H9 (cell line): ENCODE data around the gene PDE7B. TPM values are rescaled to one million over a fixed set of nuclear protein-coding genes. Genes with fewer than 3 reads are reported as not detected.

ENCODE experiments used
- DNase-seq: peaks from one replicate; pipeline ENCODE4 v3.0.0-alpha.2; 2017
- H2AFZ ChIP-seq: one replicate; pipeline ENCODE4 v1.6.1; 2013; ENCODE audit warnings: mild to moderate bottlenecking, low read length, control low read depth, moderate library complexity
- H2AK5ac ChIP-seq: 2 replicates; pipeline ENCODE4 v1.6.1; 2013; ENCODE audit warnings: low read length, control low read depth, mixed read lengths; ENCODE audit not compliant: insufficient read length
- H2BK120ac ChIP-seq: one replicate; pipeline ENCODE4 v1.6.1; 2013; ENCODE audit warnings: low read depth, mild to moderate bottlenecking, low read length, control low read depth, inconsistent platforms; ENCODE audit not compliant: poor library complexity, severe bottlenecking
- H2BK12ac ChIP-seq: 2 replicates; pipeline ENCODE4 v1.6.1; 2013; ENCODE audit warnings: low read length, control low read depth, mixed read lengths, low read depth; ENCODE audit not compliant: insufficient read length
- H2BK15ac ChIP-seq: 2 replicates; pipeline ENCODE4 v1.6.1; 2013; ENCODE audit warnings: low read depth, low read length, control low read depth
- H2BK20ac ChIP-seq: one replicate; pipeline ENCODE4 v1.6.1; 2013; ENCODE audit warnings: low read depth, mild to moderate bottlenecking, low read length, control low read depth, inconsistent platforms; ENCODE audit not compliant: poor library complexity, severe bottlenecking
- H2BK5ac ChIP-seq: 2 replicates; pipeline ENCODE4 v1.6.1; 2013; ENCODE audit warnings: low read length, control low read depth, mixed read lengths; ENCODE audit not compliant: insufficient read length
- H3K14ac ChIP-seq: 2 replicates; pipeline ENCODE4 v1.6.1; 2013; ENCODE audit warnings: low read length, control low read depth; ENCODE audit not compliant: insufficient read depth
- H3K18ac ChIP-seq: 2 replicates; pipeline ENCODE4 v1.6.1; 2013; ENCODE audit warnings: low read depth, mild to moderate bottlenecking, mixed read lengths, low read length, control low read depth; ENCODE audit not compliant: insufficient read length
- H3K23ac ChIP-seq: 2 replicates; pipeline ENCODE4 v1.6.1; 2013; ENCODE audit warnings: low read length, control low read depth, mixed read lengths, low read depth; ENCODE audit not compliant: insufficient read length
- H3K23me2 ChIP-seq: 2 replicates; pipeline ENCODE4 v1.6.1; 2013; ENCODE audit warnings: low read depth, mild to moderate bottlenecking, mixed read lengths, low read length, control low read depth; ENCODE audit not compliant: insufficient read length, poor library complexity, severe bottlenecking
- H3K27ac ChIP-seq: 2 replicates; pipeline ENCODE4 v1.5.1; 2013; ENCODE audit warnings: low read length, control low read depth, mixed read lengths, low read depth; ENCODE audit not compliant: insufficient read length
- H3K27me3 ChIP-seq: 2 replicates; pipeline ENCODE4 v1.6.1; 2013; ENCODE audit warnings: low read length, control low read depth, inconsistent platforms; ENCODE audit not compliant: insufficient read depth
- H3K4ac ChIP-seq: 2 replicates; pipeline ENCODE4 v1.6.1; 2013; ENCODE audit warnings: low read depth, mild to moderate bottlenecking, control low read depth, inconsistent platforms, low read length, moderate library complexity
- H3K4me1 ChIP-seq: 2 replicates; pipeline ENCODE4 v1.6.1; 2013; ENCODE audit warnings: low read length, control low read depth, inconsistent platforms; ENCODE audit not compliant: insufficient read depth
- H3K4me2 ChIP-seq: 2 replicates; pipeline ENCODE4 v1.6.1; 2013; ENCODE audit warnings: low read length, control low read depth, mixed read lengths; ENCODE audit not compliant: insufficient read length, insufficient read depth
- H3K56ac ChIP-seq: 2 replicates; pipeline ENCODE4 v1.6.1; 2013; ENCODE audit warnings: low read depth, mild to moderate bottlenecking, mixed read lengths, low read length, control low read depth; ENCODE audit not compliant: insufficient read length
- H3K79me1 ChIP-seq: 2 replicates; pipeline ENCODE4 v1.6.1; 2013; ENCODE audit warnings: low read depth, mild to moderate bottlenecking, moderate library complexity, low read length, control low read depth, inconsistent platforms; ENCODE audit not compliant: insufficient read depth, poor library complexity, severe bottlenecking
- H3K79me2 ChIP-seq: 2 replicates; pipeline ENCODE4 v1.6.1; 2013; ENCODE audit warnings: low read length, control low read depth, inconsistent platforms; ENCODE audit not compliant: insufficient read depth
- H3K9ac ChIP-seq: 2 replicates; pipeline ENCODE4 v1.6.1; 2013; ENCODE audit warnings: low read length, control low read depth, mixed read lengths; ENCODE audit not compliant: insufficient read length; ENCODE audit errors: extremely low read depth
- H3K9me3 ChIP-seq: one replicate; pipeline ENCODE4 v1.6.1; 2013; ENCODE audit warnings: low read depth, low read length, inconsistent platforms; ENCODE audit not compliant: control insufficient read depth
- H3T11ph ChIP-seq: one replicate; pipeline ENCODE4 v1.6.1; 2013; ENCODE audit warnings: mild to moderate bottlenecking, low read length, control low read depth, inconsistent platforms
- H4K20me1 ChIP-seq: one replicate; pipeline ENCODE4 v1.6.1; 2013; ENCODE audit not compliant: control insufficient read depth, insufficient read length, insufficient read depth
- H4K5ac ChIP-seq: 2 replicates; pipeline ENCODE4 v1.6.1; 2013; ENCODE audit warnings: low read depth, mild to moderate bottlenecking, mixed read lengths, low read length, control low read depth; ENCODE audit not compliant: insufficient read length
- H4K8ac ChIP-seq: replicated peaks from 2 replicates; pipeline ENCODE4 v1.6.1; 2013; ENCODE audit warnings: low read length, control low read depth, mixed read lengths, low read depth; ENCODE audit not compliant: insufficient read length
- H4K91ac ChIP-seq: 2 replicates; pipeline ENCODE4 v1.6.1; 2013; ENCODE audit warnings: low read depth, mild to moderate bottlenecking, moderate library complexity, mixed read lengths, low read length, control low read depth; ENCODE audit not compliant: insufficient read length
- H3K27ac Mint-ChIP-seq, 3 experiments: 2 replicates in 2 of 3; 3 replicates in 1 of 3; pipeline ENCODE4 v1.8.0; 2020 to 2021; ENCODE audit warnings: mixed read lengths in 3 of 3, mild to moderate bottlenecking in 1 of 3, moderate library complexity in 1 of 3
- H3K27me3 Mint-ChIP-seq: 2 replicates; pipeline ENCODE4 v1.8.0; 2021; ENCODE audit warnings: low read depth, mild to moderate bottlenecking, moderate library complexity, mixed read lengths
- H3K36me3 Mint-ChIP-seq, 3 experiments: 2 replicates in 2 of 3; 3 replicates in 1 of 3; pipeline ENCODE4 v1.8.0; 2020 to 2021; ENCODE audit warnings: low read depth in 3 of 3, mixed read lengths in 3 of 3; ENCODE audit not compliant: insufficient read depth in 1 of 3
- H3K4me1 Mint-ChIP-seq, 2 experiments: 2 replicates each; pipeline ENCODE4 v1.8.0; 2020; ENCODE audit warnings: mixed read lengths in 2 of 2
- H3K4me3 Mint-ChIP-seq, 2 experiments: 2 replicates in 1 of 2; 3 replicates in 1 of 2; pipeline ENCODE4 v1.8.0; 2020 to 2021; ENCODE audit warnings: mild to moderate bottlenecking in 2 of 2, mixed read lengths in 2 of 2, moderate library complexity in 1 of 2
- H3K9me3 Mint-ChIP-seq, 2 experiments: 2 replicates in 1 of 2; 3 replicates in 1 of 2; pipeline ENCODE4 v1.8.0; 2020; ENCODE audit warnings: mild to moderate bottlenecking in 2 of 2, mixed read lengths in 2 of 2, moderate library complexity in 1 of 2
- total RNA-seq: library from RNA; stranded (reverse); gene quantifications from 2 replicates; pipeline ENCODE4 v1.2.1, GENCODE V29; 2021
- TF ChIP-seq, protein P1 (sequence below): fragments of 200-600 bp; sonication (generic); conservative IDR thresholded peaks from 3 replicates; pipeline ENCODE4 v1.8.0; 2021; ENCODE audit warnings: antibody characterized with exemption, mild to moderate bottlenecking

PDE7B gene
- total RNA-seq, 1 experiment from 2014 or later = not detected

DNA sequence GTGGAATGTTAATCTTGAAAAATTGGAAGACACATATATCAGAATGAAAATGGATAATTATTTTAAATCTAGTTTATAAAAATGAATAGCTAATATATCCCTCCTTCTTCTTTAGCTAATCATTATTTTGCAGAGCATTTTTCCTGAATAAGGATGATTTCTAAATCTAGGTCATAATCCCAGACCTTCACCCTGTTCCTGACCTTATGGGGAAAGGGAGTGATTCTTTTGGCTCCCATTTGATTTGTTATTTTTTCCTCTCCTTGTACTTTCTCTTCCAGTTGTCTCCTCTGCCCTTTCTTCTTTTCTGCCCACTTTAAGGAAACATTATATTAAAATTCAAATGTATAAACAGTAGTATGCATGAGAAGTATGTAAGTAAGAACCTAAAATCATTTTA lies 208.6 kb downstream of the PDE7B start:
- H3T11ph ChIP-seq = no peak overlapping the region
- no peak overlapping the region for H4K5ac ChIP-seq
- H3K4me2 ChIP-seq = no peak overlapping the region
- H2BK15ac ChIP-seq = no peak overlapping the region
- no peak overlapping the region for H2BK5ac ChIP-seq
- H3K4me3 Mint-ChIP-seq = no peak overlapping the region
- H3K14ac ChIP-seq = no peak overlapping the region
- H3K27ac ChIP-seq = no peak overlapping the region
- H2BK120ac ChIP-seq = no peak overlapping the region
- H2AFZ ChIP-seq = no peak overlapping the region
- H4K20me1 ChIP-seq = no peaks in the 10 kb centered on the region
- no peaks in the 10 kb centered on the region for H3K9me3 ChIP-seq
- H4K8ac ChIP-seq = no peak overlapping the region
- H3K9me3 Mint-ChIP-seq = no peaks in the 10 kb centered on the region; a peak in 1 of 5 replicates
- peaks cover 2% of the 10 kb centered on the region in 2 experiments; a peak in 1 of 4 replicates for H3K4me1 Mint-ChIP-seq
- no peak overlapping the region for H3K9ac ChIP-seq
- TF ChIP-seq, protein P1, sequence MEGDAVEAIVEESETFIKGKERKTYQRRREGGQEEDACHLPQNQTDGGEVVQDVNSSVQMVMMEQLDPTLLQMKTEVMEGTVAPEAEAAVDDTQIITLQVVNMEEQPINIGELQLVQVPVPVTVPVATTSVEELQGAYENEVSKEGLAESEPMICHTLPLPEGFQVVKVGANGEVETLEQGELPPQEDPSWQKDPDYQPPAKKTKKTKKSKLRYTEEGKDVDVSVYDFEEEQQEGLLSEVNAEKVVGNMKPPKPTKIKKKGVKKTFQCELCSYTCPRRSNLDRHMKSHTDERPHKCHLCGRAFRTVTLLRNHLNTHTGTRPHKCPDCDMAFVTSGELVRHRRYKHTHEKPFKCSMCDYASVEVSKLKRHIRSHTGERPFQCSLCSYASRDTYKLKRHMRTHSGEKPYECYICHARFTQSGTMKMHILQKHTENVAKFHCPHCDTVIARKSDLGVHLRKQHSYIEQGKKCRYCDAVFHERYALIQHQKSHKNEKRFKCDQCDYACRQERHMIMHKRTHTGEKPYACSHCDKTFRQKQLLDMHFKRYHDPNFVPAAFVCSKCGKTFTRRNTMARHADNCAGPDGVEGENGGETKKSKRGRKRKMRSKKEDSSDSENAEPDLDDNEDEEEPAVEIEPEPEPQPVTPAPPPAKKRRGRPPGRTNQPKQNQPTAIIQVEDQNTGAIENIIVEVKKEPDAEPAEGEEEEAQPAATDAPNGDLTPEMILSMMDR = no peak
- H3K36me3 Mint-ChIP-seq = no peaks in the 10 kb centered on the region
- no peak overlapping the region for H3K23ac ChIP-seq
- H3K79me1 ChIP-seq = no peaks in the 10 kb centered on the region
- H3K27me3 ChIP-seq = no peaks in the 10 kb centered on the region
- H3K23me2 ChIP-seq = no peaks in the 10 kb centered on the region
- H3K18ac ChIP-seq = no peak overlapping the region
- H3K79me2 ChIP-seq = no peaks in the 10 kb centered on the region
- no peak overlapping the region for H3K56ac ChIP-seq
- no peak overlapping the region for H2BK12ac ChIP-seq
- H4K91ac ChIP-seq = no peak overlapping the region
- H3K27me3 Mint-ChIP-seq = no peaks in the 10 kb centered on the region
- H3K27ac Mint-ChIP-seq = no peak overlapping the region
- DNase-seq = no peak
- H2AK5ac ChIP-seq = no peak overlapping the region
- no peak overlapping the region for H3K4ac ChIP-seq
- H2BK20ac ChIP-seq = no peak overlapping the region
- H3K4me1 ChIP-seq = no peaks in the 10 kb centered on the region
